Natural killer cell (primary cell): ENCODE measurements around the gene GALR2. TPM values are rescaled to one million over a fixed set of nuclear protein-coding genes. Genes with fewer than 3 reads are reported as not detected.

Source experiments
- ATAC-seq, 3 donors: fragments of 150-1000 bp in 2 of 3; fragments of 200-7000 bp in 1 of 3; cut with Tn5 transposase; 1 replicate in 1 of 3; 2 replicates in 2 of 3; pipeline ENCODE4 v1.10.0; 2021; ENCODE audit warnings: mild to moderate bottlenecking in 2 of 3, moderate library complexity in 2 of 3
- DNase-seq, 2 donors: peaks; one replicate each; pipeline versions ENCODE4 v3.0.0 to v3.0.0-alpha.2; 2013 to 2021; ENCODE audit warnings: mixed read lengths in 1 of 2
- H3K27ac ChIP-seq: one replicate; pipeline ENCODE4 v1.5.1; 2013; ENCODE audit warnings: mild to moderate bottlenecking, low read length
- H3K27me3 ChIP-seq: one replicate; pipeline ENCODE4 v1.6.1; 2013; ENCODE audit warnings: low read length; ENCODE audit not compliant: control insufficient read depth, insufficient read depth
- H3K36me3 ChIP-seq: one replicate; pipeline ENCODE4 v1.6.1; 2013; ENCODE audit warnings: low read length; ENCODE audit not compliant: control insufficient read depth, insufficient read depth
- H3K4me1 ChIP-seq: one replicate; pipeline ENCODE4 v1.6.1; 2013; ENCODE audit warnings: low read length; ENCODE audit not compliant: control insufficient read depth, insufficient read depth
- H3K4me3 ChIP-seq: one replicate; pipeline ENCODE4 v1.5.1; 2013; ENCODE audit warnings: low read length
- H3K9me3 ChIP-seq: one replicate; pipeline ENCODE4 v1.6.1; 2013; ENCODE audit warnings: low read length; ENCODE audit not compliant: control insufficient read depth, insufficient read depth
- H3K27ac Mint-ChIP-seq, 2 donors: one replicate each; pipeline ENCODE4 v1.8.0; 2022; ENCODE audit warnings: mild to moderate bottlenecking in 2 of 2, mixed read lengths in 2 of 2, moderate library complexity in 1 of 2
- H3K27me3 Mint-ChIP-seq, 2 donors: one replicate each; pipeline ENCODE4 v1.8.0; 2022; ENCODE audit warnings: low read depth in 2 of 2, mixed read lengths in 2 of 2
- H3K36me3 Mint-ChIP-seq: one replicate; pipeline ENCODE4 v1.8.0; 2022; ENCODE audit warnings: mixed read lengths
- H3K4me1 Mint-ChIP-seq, 2 donors: one replicate each; pipeline ENCODE4 v1.8.0; 2022; ENCODE audit warnings: mixed read lengths in 2 of 2
- H3K4me3 Mint-ChIP-seq: one replicate; pipeline ENCODE4 v1.8.0; 2022; ENCODE audit warnings: mild to moderate bottlenecking, moderate library complexity, mixed read lengths
- H3K9me3 Mint-ChIP-seq, 2 donors: one replicate each; pipeline ENCODE4 v1.8.0; 2022; ENCODE audit warnings: mixed read lengths in 2 of 2
- WGBS: methylation state at CpG from one replicate; pipeline ENCODE4 v1.1.7; 2013; ENCODE audit warnings: missing lambda C conversion rate; ENCODE audit not compliant: insufficient coverage; 5-methylcytosine and 5-hydroxymethylcytosine counted together
- intact Hi-C: fragments of 100-400 bp; cut with micrococcal nuclease; formaldehyde crosslinking; loops from one replicate; pipeline ENCODE4 v1.14.2; 2022
- total RNA-seq, 4 donors: library from RNA; stranded (reverse); fragments of 120-200 nt in 1 of 4; gene quantifications; one replicate each; pipeline versions ENCODE4 v1.2.3 to v1.2.4, GENCODE V29; 2013 to 2022
- TF ChIP-seq, protein P1 (sequence below): fragments of 200-600 bp; IDR thresholded peaks from one replicate; pipeline ENCODE4 v1.8.0; 2022; ENCODE audit warnings: antibody characterized with exemption

GALR2 gene
- total RNA-seq, 3 donors from 2014 or later (not counting 1 experiment from before 2014, with no cell fraction given) = 0.27 to 0.53 TPM; not detected in 1

DNA sequence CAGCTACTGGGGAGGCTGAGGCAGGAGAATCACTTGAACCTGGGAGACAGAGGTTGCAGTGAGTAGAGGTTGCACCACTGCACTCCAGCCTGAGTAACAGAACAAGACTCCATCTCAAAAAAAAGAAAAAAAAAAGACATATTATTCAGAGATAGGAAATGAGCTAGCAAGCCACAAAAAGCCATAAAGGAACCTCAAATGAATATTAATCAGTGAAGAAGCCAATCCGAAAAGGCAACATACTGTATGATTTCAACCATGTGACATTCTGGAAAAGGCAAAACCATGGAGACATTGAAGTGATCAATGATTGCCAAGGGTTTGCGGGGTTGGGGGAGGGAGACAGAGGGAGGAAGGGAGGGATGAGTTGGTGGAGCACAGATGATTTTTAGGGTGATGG lies 37.4 kb downstream of the GALR2 start:
- Histone ChIP-seq H3K27me3 (no peaks in the 10 kb centered on the region), H3K9me3 (no peaks in the 10 kb centered on the region), H3K4me3 (no peak overlapping the region), H3K36me3 (no peaks in the 10 kb centered on the region), H3K4me1 (no peaks in the 10 kb centered on the region), H3K27ac (no peak overlapping the region)
- Mint-ChIP-seq H3K36me3 (no peaks in the 10 kb centered on the region), H3K4me3 (no peak overlapping the region), H3K27ac (no peak overlapping the region), H3K4me1 (no peaks in the 10 kb centered on the region), H3K27me3 (no peaks in the 10 kb centered on the region), H3K9me3 (no peaks in the 10 kb centered on the region)
- WGBS = 78% methylated on average over 2 of the region's 2 CpGs
- intact Hi-C loops = no loop called here
- ATAC-seq = no peak
- DNase-seq = no peak
- TF ChIP-seq, protein P1, sequence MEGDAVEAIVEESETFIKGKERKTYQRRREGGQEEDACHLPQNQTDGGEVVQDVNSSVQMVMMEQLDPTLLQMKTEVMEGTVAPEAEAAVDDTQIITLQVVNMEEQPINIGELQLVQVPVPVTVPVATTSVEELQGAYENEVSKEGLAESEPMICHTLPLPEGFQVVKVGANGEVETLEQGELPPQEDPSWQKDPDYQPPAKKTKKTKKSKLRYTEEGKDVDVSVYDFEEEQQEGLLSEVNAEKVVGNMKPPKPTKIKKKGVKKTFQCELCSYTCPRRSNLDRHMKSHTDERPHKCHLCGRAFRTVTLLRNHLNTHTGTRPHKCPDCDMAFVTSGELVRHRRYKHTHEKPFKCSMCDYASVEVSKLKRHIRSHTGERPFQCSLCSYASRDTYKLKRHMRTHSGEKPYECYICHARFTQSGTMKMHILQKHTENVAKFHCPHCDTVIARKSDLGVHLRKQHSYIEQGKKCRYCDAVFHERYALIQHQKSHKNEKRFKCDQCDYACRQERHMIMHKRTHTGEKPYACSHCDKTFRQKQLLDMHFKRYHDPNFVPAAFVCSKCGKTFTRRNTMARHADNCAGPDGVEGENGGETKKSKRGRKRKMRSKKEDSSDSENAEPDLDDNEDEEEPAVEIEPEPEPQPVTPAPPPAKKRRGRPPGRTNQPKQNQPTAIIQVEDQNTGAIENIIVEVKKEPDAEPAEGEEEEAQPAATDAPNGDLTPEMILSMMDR = no peak

DNA sequence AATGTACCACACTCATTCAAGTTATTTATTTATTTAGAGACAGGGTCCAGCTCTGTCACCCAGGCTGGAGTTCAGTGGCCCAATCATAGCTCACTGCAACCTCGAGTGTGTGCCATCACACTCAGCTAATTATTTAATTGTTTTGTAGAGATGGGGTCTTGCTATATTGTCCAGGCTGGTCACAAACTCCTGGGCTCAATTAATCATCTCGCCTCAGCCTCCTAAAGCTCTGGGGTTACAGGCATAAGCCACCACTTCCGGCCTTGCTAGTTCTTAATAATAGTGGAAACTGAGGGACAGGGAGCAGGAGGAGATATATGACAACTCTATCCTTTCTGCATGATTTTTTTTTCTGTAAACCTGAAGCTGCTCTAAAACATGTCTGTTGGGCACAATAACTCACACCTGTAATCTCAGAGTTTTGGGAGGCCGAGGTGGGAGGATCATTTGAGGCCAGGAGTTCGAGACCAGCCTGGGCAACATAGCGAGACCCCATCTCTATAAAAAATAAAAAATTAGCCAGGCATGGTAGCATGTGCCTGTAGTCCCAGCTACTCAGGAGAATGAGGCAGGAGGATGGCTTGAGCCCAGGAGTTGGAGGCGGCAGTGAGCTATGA lies 40.7 kb downstream of the GALR2 start:
- Histone ChIP-seq H3K36me3 (no peaks in the 10 kb centered on the region), H3K4me3 (no peak overlapping the region), H3K27ac (no peak overlapping the region), H3K27me3 (no peaks in the 10 kb centered on the region), H3K4me1 (no peaks in the 10 kb centered on the region), H3K9me3 (no peaks in the 10 kb centered on the region)
- TF ChIP-seq, protein P1 = no peak
- ATAC-seq (no peak), DNase-seq (no peak)
- H3K27ac Mint-ChIP-seq = no peak overlapping the region
- H3K4me1 Mint-ChIP-seq = no peaks in the 10 kb centered on the region
- 81% methylated on average over 7 of the region's 7 CpGs for WGBS
- no peaks in the 10 kb centered on the region for H3K9me3 Mint-ChIP-seq
- no peaks in the 10 kb centered on the region for H3K27me3 Mint-ChIP-seq
- intact Hi-C loops = no loop called here
- no peaks in the 10 kb centered on the region for H3K36me3 Mint-ChIP-seq
- H3K4me3 Mint-ChIP-seq = no peak overlapping the region

DNA sequence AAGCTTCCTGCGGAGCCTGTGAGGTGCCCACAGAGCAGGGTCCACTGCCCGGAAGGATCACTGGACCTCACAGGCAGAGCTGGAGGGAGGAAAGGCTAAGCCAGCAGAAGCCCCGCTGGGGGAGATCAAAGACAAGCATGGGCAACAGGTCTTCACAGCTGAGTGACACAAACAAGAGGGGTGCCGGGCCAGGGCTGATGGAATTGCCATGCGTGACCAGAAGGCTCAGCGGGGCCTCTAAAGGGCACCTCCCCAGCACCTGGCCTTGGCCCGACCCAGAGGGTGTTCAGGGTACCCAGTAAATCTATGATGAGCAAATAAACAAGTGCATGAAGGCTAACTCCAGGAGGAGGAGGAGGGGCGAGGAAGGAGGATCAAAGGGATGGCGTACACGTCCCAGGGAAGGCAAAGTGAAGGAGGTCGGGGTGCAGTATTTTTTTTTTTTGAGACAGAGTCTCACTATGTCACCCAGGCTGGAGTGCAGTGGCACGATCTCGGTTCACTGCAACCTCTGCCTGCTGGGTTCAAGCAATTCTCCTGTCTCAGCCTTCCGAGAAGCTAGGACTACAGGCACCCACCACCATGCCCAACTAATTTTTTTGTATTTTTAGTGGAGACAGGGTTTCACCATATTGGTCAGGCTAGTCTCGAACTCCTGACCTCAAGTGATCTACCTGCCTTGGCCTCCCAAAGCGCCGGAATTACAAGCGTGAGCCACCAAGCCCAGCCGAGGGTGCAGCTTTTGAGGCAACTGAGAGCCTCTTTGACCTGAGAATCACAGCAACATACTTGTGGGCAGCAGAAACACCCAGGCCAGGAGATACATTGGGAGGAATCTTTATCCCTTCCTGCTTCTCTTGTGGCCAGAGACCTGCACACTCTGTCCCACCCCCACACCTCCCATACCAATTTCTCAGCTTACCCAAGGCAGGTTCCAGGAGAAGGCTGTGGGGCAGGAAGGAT lies 45.1 kb downstream of the GALR2 start:
- 87% methylated on average over 19 of the region's 19 CpGs for WGBS
- no peak overlapping the region for H3K27ac ChIP-seq
- intact Hi-C loops = no loop called here
- no peak overlapping the region for H3K4me3 ChIP-seq
- H3K27me3 ChIP-seq = no peaks in the 10 kb centered on the region
- peaks cover 14% of the 10 kb centered on the region for H3K4me1 ChIP-seq
- TF ChIP-seq, protein P1 = no peak
- Mint-ChIP-seq H3K4me3 (no peak overlapping the region), H3K27ac (no peak overlapping the region), H3K4me1 (peaks cover 0 to 15% of the 10 kb centered on the region in 2 donors), H3K9me3 (no peaks in the 10 kb centered on the region), H3K36me3 (no peaks in the 10 kb centered on the region), H3K27me3 (no peaks in the 10 kb centered on the region)
- no peaks in the 10 kb centered on the region for H3K36me3 ChIP-seq
- DNase-seq = no peak
- H3K9me3 ChIP-seq = no peaks in the 10 kb centered on the region
- no peak for ATAC-seq
